Measurements from ENCODE around the gene HOXA13.

DNA sequence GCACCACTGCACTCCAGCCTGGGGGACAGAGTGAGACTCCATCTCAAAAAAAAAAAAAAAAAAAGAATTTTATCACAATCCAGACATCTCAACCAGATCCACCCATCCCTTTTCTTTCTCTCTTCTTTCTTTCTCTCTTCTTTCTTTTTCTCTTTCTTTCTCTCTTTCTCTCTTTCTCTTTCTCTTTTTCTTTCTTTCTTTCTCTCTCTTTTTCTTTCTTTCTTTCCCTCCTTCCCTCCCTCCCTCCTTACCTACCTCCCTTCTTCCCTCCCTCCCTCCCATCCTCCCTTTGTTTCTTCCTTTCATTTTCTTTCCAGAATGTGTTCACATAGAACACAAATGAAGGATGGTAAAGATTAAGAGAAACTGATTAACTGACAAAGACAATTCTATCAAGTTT lies 18.1 kb upstream of the HOXA13 start:
- TF ChIP-seq, protein P1, sequence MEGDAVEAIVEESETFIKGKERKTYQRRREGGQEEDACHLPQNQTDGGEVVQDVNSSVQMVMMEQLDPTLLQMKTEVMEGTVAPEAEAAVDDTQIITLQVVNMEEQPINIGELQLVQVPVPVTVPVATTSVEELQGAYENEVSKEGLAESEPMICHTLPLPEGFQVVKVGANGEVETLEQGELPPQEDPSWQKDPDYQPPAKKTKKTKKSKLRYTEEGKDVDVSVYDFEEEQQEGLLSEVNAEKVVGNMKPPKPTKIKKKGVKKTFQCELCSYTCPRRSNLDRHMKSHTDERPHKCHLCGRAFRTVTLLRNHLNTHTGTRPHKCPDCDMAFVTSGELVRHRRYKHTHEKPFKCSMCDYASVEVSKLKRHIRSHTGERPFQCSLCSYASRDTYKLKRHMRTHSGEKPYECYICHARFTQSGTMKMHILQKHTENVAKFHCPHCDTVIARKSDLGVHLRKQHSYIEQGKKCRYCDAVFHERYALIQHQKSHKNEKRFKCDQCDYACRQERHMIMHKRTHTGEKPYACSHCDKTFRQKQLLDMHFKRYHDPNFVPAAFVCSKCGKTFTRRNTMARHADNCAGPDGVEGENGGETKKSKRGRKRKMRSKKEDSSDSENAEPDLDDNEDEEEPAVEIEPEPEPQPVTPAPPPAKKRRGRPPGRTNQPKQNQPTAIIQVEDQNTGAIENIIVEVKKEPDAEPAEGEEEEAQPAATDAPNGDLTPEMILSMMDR (IDR thresholded peaks at IDR 0.05) = no peak
- no peak for TF ChIP-seq POLR2A (IDR thresholded peaks at IDR 0.05)

Measured in Peyer's patch (tissue), 4 donors.